ENCODE data around the gene CELSR1. TPM values are rescaled to one million over a fixed set of nuclear protein-coding genes. Genes with fewer than 3 reads are reported as not detected.

Gene CELSR1
- total RNA-seq, 1 experiment from 2014 or later, result 37.6 TPM

DNA sequence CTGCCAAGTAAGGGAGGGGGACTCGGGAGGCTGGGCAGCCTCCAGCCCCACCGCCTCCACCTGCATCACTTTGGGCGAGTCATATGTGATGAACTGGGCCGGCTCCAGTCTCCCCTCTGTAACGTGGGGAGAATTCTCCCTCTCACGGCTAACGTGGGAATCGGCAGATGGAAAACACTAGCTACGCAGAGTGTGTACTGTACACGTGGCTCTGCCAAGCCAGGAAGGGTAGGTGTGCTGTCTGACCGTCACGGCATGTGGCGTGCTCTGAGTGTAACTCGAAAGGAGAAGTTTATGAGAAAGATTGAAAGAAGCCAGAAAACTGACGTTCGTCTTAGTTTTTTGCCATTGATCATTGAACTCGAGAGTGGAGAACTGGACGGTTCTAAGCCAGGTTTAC, 188.2 kb downstream of the CELSR1 start:
- no TSS peak for BruUV-seq (replicated peaks)
- TF ChIP-seq EZH2 (IDR thresholded peaks at IDR 0.05; ENCODE audit: low read depth), result no peak
- POLR2A ChIA-PET (ENCODE audit: unreplicated experiment), result no interaction called here

DNA sequence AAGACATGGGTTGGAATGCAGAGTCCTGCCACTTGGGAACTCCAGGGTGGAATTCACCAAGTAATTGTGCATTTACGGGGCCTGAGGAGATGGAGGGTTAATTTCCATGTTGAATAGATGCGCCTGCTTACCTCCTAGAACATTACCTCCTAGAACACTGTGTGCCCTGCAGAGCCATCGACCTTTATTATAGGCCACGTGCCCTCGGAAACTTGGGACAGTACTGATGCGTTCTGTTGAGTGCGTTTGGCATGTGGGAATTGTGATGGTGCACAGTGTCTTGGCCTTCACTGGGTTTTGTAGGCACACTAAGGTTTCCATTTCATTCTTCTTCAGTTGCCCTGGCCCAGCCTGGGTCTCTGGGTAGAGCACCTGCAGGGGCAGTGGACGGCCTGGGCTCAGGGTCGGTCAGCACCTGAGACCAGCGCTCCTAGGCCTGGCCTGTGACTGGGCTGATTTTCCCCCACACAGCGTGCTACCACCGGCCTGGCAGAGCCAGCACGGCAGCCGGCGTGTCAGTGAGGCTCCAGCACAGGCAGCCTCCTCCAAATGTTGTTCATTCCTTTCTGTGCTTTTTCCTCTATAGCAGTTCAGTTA, 189.2 kb downstream of the CELSR1 start:
- intact Hi-C loops (cut with micrococcal nuclease; ENCODE audit: unreplicated experiment), result no loop called here
- Histone ChIP-seq H3K27me3 (ENCODE audit: insufficient read depth, low read depth) (no peaks in the 10 kb centered on the region), H4K20me1 (ENCODE audit: insufficient read depth) (peaks cover 22% of the 10 kb centered on the region), H3K4me1 (replicated peaks; ENCODE audit: insufficient read depth) (0 out of 2 replicates have a peak, but pooled peaks cover 3% of the 10 kb centered on the region), H3K9me2 (ENCODE audit: insufficient read depth) (no peaks in the 10 kb centered on the region), H3K36me3 (ENCODE audit: low read depth) (peaks cover 40% of the 10 kb centered on the region; the same call in 1 of the 2 replicates), H3K27ac (no peak overlapping the region), H3K79me2 (ENCODE audit: low read depth) (no peaks in the 10 kb centered on the region), H2AFZ (no peak overlapping the region), H3F3A (ENCODE audit: insufficient read depth, low read depth) (peaks cover 25% of the 10 kb centered on the region), H3K9me3 (ENCODE audit: insufficient read depth, low read depth) (no peaks in the 10 kb centered on the region), H3K4me2 (no peak overlapping the region), H3K4me3 (no peak overlapping the region)
- BruUV-seq (replicated peaks), result no TSS peak
- TF ChIP-seq CTCF (conservative IDR thresholded peaks at IDR 0.05) (no peak), EZH2 (IDR thresholded peaks at IDR 0.05; ENCODE audit: low read depth) (no peak)
- CTCF ChIA-PET, result no interaction called here
- POLR2A ChIA-PET (ENCODE audit: unreplicated experiment), result no interaction called here
- no peak for DNase-seq

More for the DNA sequence above, 188.2 kb downstream of the CELSR1 start:
- 0 out of 2 replicates have a peak, but pooled peaks cover 3% of the 10 kb centered on the region for H3K4me1 ChIP-seq (replicated peaks; ENCODE audit: insufficient read depth)
- no peak overlapping the region for H3K27ac ChIP-seq
- intact Hi-C loops (cut with micrococcal nuclease; ENCODE audit: unreplicated experiment), result no loop called here
- peaks cover 33% of the 10 kb centered on the region; the same call in 1 of the 2 replicates for H3K36me3 ChIP-seq (ENCODE audit: low read depth)
- H3K27me3 ChIP-seq (ENCODE audit: insufficient read depth, low read depth), result no peaks in the 10 kb centered on the region
- H3K9me2 ChIP-seq (ENCODE audit: insufficient read depth), result no peaks in the 10 kb centered on the region
- peaks cover 25% of the 10 kb centered on the region for H3F3A ChIP-seq (ENCODE audit: insufficient read depth, low read depth)
- H3K79me2 ChIP-seq (ENCODE audit: low read depth), result no peaks in the 10 kb centered on the region
- CTCF ChIA-PET, result no interaction called here
- no peaks in the 10 kb centered on the region for H3K9me3 ChIP-seq (ENCODE audit: insufficient read depth, low read depth)
- no peak overlapping the region for H3K4me2 ChIP-seq
- peaks cover 15% of the 10 kb centered on the region for H4K20me1 ChIP-seq (ENCODE audit: insufficient read depth)
- no peak overlapping the region for H3K4me3 ChIP-seq
- H2AFZ ChIP-seq, result no peak overlapping the region
- no peak for DNase-seq

- peaks cover 24% of the 10 kb centered on the region for H3F3A ChIP-seq (ENCODE audit: insufficient read depth, low read depth)
- no peaks in the 10 kb centered on the region for H3K27me3 ChIP-seq (ENCODE audit: insufficient read depth, low read depth)
- H2AFZ ChIP-seq, result no peak overlapping the region
- intact Hi-C loops (cut with micrococcal nuclease; ENCODE audit: unreplicated experiment), result no loop called here
- no peaks in the 10 kb centered on the region for H3K9me3 ChIP-seq (ENCODE audit: insufficient read depth, low read depth)
- ChIA-PET POLR2A (ENCODE audit: unreplicated experiment) (no interaction called here), CTCF (no interaction called here)
- no peaks in the 10 kb centered on the region for H3K79me2 ChIP-seq (ENCODE audit: low read depth)
- peaks cover 46% of the 10 kb centered on the region for H3K36me3 ChIP-seq (ENCODE audit: low read depth)
- no peaks in the 10 kb centered on the region for H3K9me2 ChIP-seq (ENCODE audit: insufficient read depth)
- no peak overlapping the region for H3K27ac ChIP-seq
- TF ChIP-seq EZH2 (IDR thresholded peaks at IDR 0.05; ENCODE audit: low read depth) (no peak), CTCF (conservative IDR thresholded peaks at IDR 0.05) (no peak)
- H3K4me3 ChIP-seq, result no peak overlapping the region
- peaks cover 22% of the 10 kb centered on the region for H4K20me1 ChIP-seq (ENCODE audit: insufficient read depth)
- H3K4me1 ChIP-seq (replicated peaks; ENCODE audit: insufficient read depth), result 0 out of 2 replicates have a peak, but pooled peaks cover 1% of the 10 kb centered on the region
- no peak for DNase-seq
- no TSS peak for BruUV-seq (replicated peaks)
- no peak overlapping the region for H3K4me2 ChIP-seq
Observed at GRCh38 chr22:46347646-46348045, 189.8 kb downstream of the CELSR1 start.
